Activated B cell treated with CpG ODN at 0.5 μM for 24 hours (primary cell): ENCODE data around the gene NLRP12. TPM values are rescaled to one million over a fixed set of nuclear protein-coding genes. Genes with fewer than 3 reads are reported as not detected.

ENCODE experiments used
- ATAC-seq: fragments of 200-7000 bp; cut with Tn5 transposase; one replicate; pipeline ENCODE4 v1.10.0; 2021; ENCODE audit warnings: low read depth, mild to moderate bottlenecking, moderate library complexity
- CTCF ChIA-PET: fragments of 350-600 bp; sonication (Branson Sonifier 250); formaldehyde crosslinking; loops from one replicate; lab custom pipeline; 2021; ENCODE audit warnings: antibody characterized with exemption; lab: Charles Lee
- POLR2A ChIA-PET: fragments of 350-600 bp; sonication (Branson Sonifier 250); formaldehyde crosslinking; loops from one replicate; lab custom pipeline; 2021; ENCODE audit warnings: antibody characterized with exemption; lab: Charles Lee
- DNase-seq: peaks from one replicate; pipeline ENCODE4 v3.0.0; 2022
- H3K27ac Mint-ChIP-seq: one replicate; pipeline ENCODE4 v1.8.0; 2020; ENCODE audit warnings: mixed read lengths
- H3K27me3 Mint-ChIP-seq: one replicate; pipeline ENCODE4 v1.8.0; 2021; ENCODE audit warnings: mixed read lengths
- H3K36me3 Mint-ChIP-seq: one replicate; pipeline ENCODE4 v1.8.0; 2021; ENCODE audit warnings: low read depth, mixed read lengths
- H3K4me1 Mint-ChIP-seq: one replicate; pipeline ENCODE4 v1.8.0; 2021; ENCODE audit warnings: mixed read lengths
- H3K4me3 Mint-ChIP-seq: one replicate; pipeline ENCODE4 v1.8.0; 2020; ENCODE audit warnings: mild to moderate bottlenecking, mixed read lengths
- H3K9me3 Mint-ChIP-seq: one replicate; pipeline ENCODE4 v1.8.0; 2020; ENCODE audit warnings: mixed read lengths
- CTCF ChIP-seq: fragments of 200-600 bp; IDR thresholded peaks from one replicate; pipeline ENCODE4 v1.8.0; 2022; ENCODE audit warnings: antibody characterized with exemption, mild to moderate bottlenecking
- intact Hi-C: fragments of 100-400 bp; cut with micrococcal nuclease; formaldehyde crosslinking; loops from one replicate; pipeline ENCODE4 v1.15.1; 2024
- total RNA-seq: library from RNA; stranded (reverse); gene quantifications from 2 replicates; pipeline ENCODE4 v1.2.3, GENCODE V29; 2022

Gene NLRP12
- total RNA-seq, 1 donor from 2014 or later, result not detected

GRCh38 chr19:53865918-53866864, 42.1 kb upstream of the NLRP12 start:
- intact Hi-C loops, result loop anchor here (2.0 to 5.0 kb wide), 5 partner anchors 13 to 1786 kb away; partner anchors contain the start of genes LENG8, NDUFA3, OSCAR and PRPF31
- no peak for TF ChIP-seq CTCF
- peaks cover 2% of the 10 kb centered on the region for H3K36me3 Mint-ChIP-seq
- H3K27ac Mint-ChIP-seq, result peak overlapping the region; percentile 93
- peaks cover 39% of the 10 kb centered on the region for H3K4me1 Mint-ChIP-seq
- DNase-seq (peak; percentile 67), ATAC-seq (peak; percentile 23)
- no peaks in the 10 kb centered on the region for H3K27me3 Mint-ChIP-seq
- ChIA-PET POLR2A (interaction anchor here (0.7 to 2.0 kb wide), 4 partner anchors 11 to 597 kb away, joined by 4 to 7 read pairs (median 4); partner anchors contain the start of genes LENG9 and MBOAT7), CTCF (interaction anchor here (1.2 kb wide), 1 partner anchor 16 kb away, joined by 3 read pairs; the partner anchor contains the start of gene PRKCG)
- H3K9me3 Mint-ChIP-seq, result no peaks in the 10 kb centered on the region
- peak overlapping the region; percentile 91 for H3K4me3 Mint-ChIP-seq

- Mint-ChIP-seq H3K27ac (no peak overlapping the region), H3K9me3 (no peaks in the 10 kb centered on the region), H3K4me1 (peaks cover 32% of the 10 kb centered on the region), H3K36me3 (no peaks in the 10 kb centered on the region), H3K4me3 (peak overlapping the region; percentile 68), H3K27me3 (no peaks in the 10 kb centered on the region)
- no peak for DNase-seq
- POLR2A ChIA-PET, result interaction anchor here (0.6 to 0.7 kb wide), 2 partner anchors 453 to 598 kb away, joined by 4 read pairs; partner anchors contain the start of gene LENG9
- ATAC-seq, result no peak
- intact Hi-C loops, result loop anchor here (5.0 kb wide), 4 partner anchors 237 to 1787 kb away; partner anchors contain the start of genes LENG8, NDUFA3, OSCAR and PRPF31
- no peak for TF ChIP-seq CTCF
- CTCF ChIA-PET, result interaction anchor here (1.2 kb wide), 1 partner anchor 17 kb away, joined by 3 read pairs; the partner anchor contains the start of gene PRKCG
These were observed 41.4 kb upstream of the NLRP12 start for GRCh38 chr19:53865523-53865917.

GRCh38 chr19:53864308-53864836, 40.3 kb upstream of the NLRP12 start:
- DNase-seq (no peak), ATAC-seq (no peak)
- ChIA-PET CTCF (no interaction called here), POLR2A (interaction anchor here (0.6 kb wide), 1 partner anchor 168 kb away, joined by 6 read pairs; no protein-coding TSS in a partner anchor)
- TF ChIP-seq CTCF, result no peak
- Mint-ChIP-seq H3K9me3 (no peaks in the 10 kb centered on the region), H3K4me1 (peaks cover 26% of the 10 kb centered on the region), H3K4me3 (no peak overlapping the region), H3K36me3 (no peaks in the 10 kb centered on the region), H3K27ac (no peak overlapping the region), H3K27me3 (no peaks in the 10 kb centered on the region)
- intact Hi-C loops, result no loop called here

GRCh38 chr19:53853707-53854106, 29.6 kb upstream of the NLRP12 start:
- H3K27me3 Mint-ChIP-seq, result peaks cover 23% of the 10 kb centered on the region
- ChIA-PET CTCF (interaction anchor here (2.2 kb wide), 1 partner anchor 170 kb away, joined by 9 read pairs; no protein-coding TSS in a partner anchor), POLR2A (interaction anchor here (0.7 kb wide), 1 partner anchor 23 kb away, joined by 10 read pairs; no protein-coding TSS in a partner anchor)
- H3K36me3 Mint-ChIP-seq, result no peaks in the 10 kb centered on the region
- H3K27ac Mint-ChIP-seq, result no peak overlapping the region
- H3K9me3 Mint-ChIP-seq, result no peaks in the 10 kb centered on the region
- peaks cover 13% of the 10 kb centered on the region for H3K4me1 Mint-ChIP-seq
- intact Hi-C loops, result loop anchor here (2.0 kb wide), 1 partner anchor 13 kb away; the partner anchor contains the start of gene MYADM
- no peak for DNase-seq
- H3K4me3 Mint-ChIP-seq, result no peak overlapping the region
- TF ChIP-seq CTCF, result no peak
- no peak for ATAC-seq
